H1 (cell line): Measurements from ENCODE around the gene VIPR2. TPM values are rescaled to one million over a fixed set of nuclear protein-coding genes. Genes with fewer than 3 reads are reported as not detected.

Experiments used
- CHD7 ChIP-seq: fragments of 300-600 bp; sonication (generic); IDR thresholded peaks from 2 replicates; pipeline ENCODE4 v1.7.1; 2012; ENCODE audit warnings: low read length, moderate library complexity, mild to moderate bottlenecking, inconsistent platforms; ENCODE audit not compliant: insufficient replicate concordance
- polyA plus RNA-seq, 7 experiments: library from polyadenylated mRNA; depleted of rRNA in 3 of 7; stranded (reverse) in 5 of 7; unstranded in 2 of 7; fragments of >200 nt in 5 of 7; fragments of 200-250 nt in 2 of 7; gene quantifications; 1 replicate in 5 of 7; 2 replicates in 1 of 7; 4 replicates in 1 of 7; pipeline versions ENCODE4 v1.2.1 to v1.2.3, GENCODE V29; 2011 to 2013; ENCODE audit warnings: missing spikeins in 2 of 7, mixed read lengths in 2 of 7
- total RNA-seq: library from RNA; stranded (reverse); fragmentation: NEBNext Ultra II Directional; extraction: Animal tissue kit (Norgen Biotek cat#: 25700); gene quantifications from 2 replicates; pipeline ENCODE4 v1.2.1, GENCODE V29; 2021

Gene VIPR2
- total and polyA plus RNA-seq, 2 of the 8 experiments (the other 6 are each of a cell fraction or from before 2014, with no cell fraction given), result 2.4 to 6.3 TPM

- TF ChIP-seq CHD7, result no peak
Observed at GRCh38 chr7:159118197-159118595, 26.5 kb downstream of the VIPR2 start (continued).
